ENCODE results near the gene GPR139. TPM values are rescaled to one million over a fixed set of nuclear protein-coding genes. Genes with fewer than 3 reads are reported as not detected.

Gene GPR139
- total RNA-seq, 2 donors from 2014 or later, result not detected

GRCh38 chr16:20074099-20074991, 655 bp upstream of the GPR139 start:
- ATAC-seq (ENCODE audit: insufficient number of reproducible peaks, low FRiP score, low read depth) (no peak), DNase-seq (ENCODE audit: low spot score) (no peak)
- Histone ChIP-seq H3K9me3 (no peaks in the 10 kb centered on the region), H3K27ac (no peak overlapping the region), H3K36me3 (no peaks in the 10 kb centered on the region), H3K27me3 (replicated peaks; ENCODE audit: insufficient read depth) (no peaks in the 10 kb centered on the region), H3K4me3 (no peak overlapping the region), H3K4me1 (ENCODE audit: control insufficient read depth in 1 of 2, low read depth in 2 of 2) (no peaks in the 10 kb centered on the region)
- TF ChIP-seq CTCF (IDR thresholded peaks at IDR 0.05), result no peak

- no peak overlapping the region for H3K4me3 ChIP-seq
- no peaks in the 10 kb centered on the region for H3K9me3 ChIP-seq
- H3K27ac ChIP-seq, result no peak overlapping the region
- DNase-seq (ENCODE audit: low spot score), result no peak
- no peak for ATAC-seq (ENCODE audit: insufficient number of reproducible peaks, low FRiP score, low read depth)
- TF ChIP-seq CTCF (IDR thresholded peaks at IDR 0.05), result no peak
- H3K36me3 ChIP-seq, result no peaks in the 10 kb centered on the region
- no peaks in the 10 kb centered on the region for H3K27me3 ChIP-seq (replicated peaks; ENCODE audit: insufficient read depth)
- no peaks in the 10 kb centered on the region for H3K4me1 ChIP-seq (ENCODE audit: control insufficient read depth in 1 of 2, low read depth in 2 of 2)
Measured at GRCh38 chr16:20072874-20073202, 852 bp downstream of the GPR139 start.

- no peak overlapping the region for H3K4me3 ChIP-seq
- no peaks in the 10 kb centered on the region for H3K27me3 ChIP-seq (replicated peaks; ENCODE audit: insufficient read depth)
- no peak for DNase-seq (ENCODE audit: low spot score)
- H3K36me3 ChIP-seq, result no peaks in the 10 kb centered on the region
- no peaks in the 10 kb centered on the region for H3K9me3 ChIP-seq
- H3K4me1 ChIP-seq (ENCODE audit: control insufficient read depth in 1 of 2, low read depth in 2 of 2), result no peaks in the 10 kb centered on the region
- H3K27ac ChIP-seq, result no peak overlapping the region
- no peak for TF ChIP-seq CTCF (IDR thresholded peaks at IDR 0.05)
- no peak for ATAC-seq (ENCODE audit: insufficient number of reproducible peaks, low FRiP score, low read depth)
Measured at GRCh38 chr16:20072146-20072873, 1.4 kb downstream of the GPR139 start.

GRCh38 chr16:20064931-20065330, 8.8 kb downstream of the GPR139 start:
- Histone ChIP-seq H3K4me3 (no peak overlapping the region), H3K4me1 (ENCODE audit: control insufficient read depth in 1 of 2, low read depth in 2 of 2) (no peaks in the 10 kb centered on the region), H3K9me3 (no peaks in the 10 kb centered on the region), H3K36me3 (no peaks in the 10 kb centered on the region), H3K27ac (no peak overlapping the region), H3K27me3 (replicated peaks; ENCODE audit: insufficient read depth) (no peaks in the 10 kb centered on the region)
- no peak for TF ChIP-seq CTCF (IDR thresholded peaks at IDR 0.05)
- DNase-seq (ENCODE audit: low spot score) (no peak), ATAC-seq (ENCODE audit: insufficient number of reproducible peaks, low FRiP score, low read depth) (no peak)

GRCh38 chr16:20064520-20064919, 9.2 kb downstream of the GPR139 start:
- DNase-seq (ENCODE audit: low spot score), result no peak
- Histone ChIP-seq H3K4me1 (ENCODE audit: control insufficient read depth in 1 of 2, low read depth in 2 of 2) (no peaks in the 10 kb centered on the region), H3K4me3 (no peak overlapping the region), H3K27me3 (replicated peaks; ENCODE audit: insufficient read depth) (no peaks in the 10 kb centered on the region), H3K27ac (no peak overlapping the region), H3K9me3 (no peaks in the 10 kb centered on the region), H3K36me3 (no peaks in the 10 kb centered on the region)
- TF ChIP-seq CTCF (IDR thresholded peaks at IDR 0.05), result no peak
- ATAC-seq (ENCODE audit: insufficient number of reproducible peaks, low FRiP score, low read depth), result no peak

All from thoracic aorta (tissue), 2 donors.